Activated CD4-positive, CD25-positive, alpha-beta regulatory T cell treated with anti-CD3 and anti-CD28 coated beads, Interleukin-2, amount 50 U/mL, for 16 hours (primary cell): ENCODE results near the gene UGT1A3.
"Not testable (repeated sequence)": the region's sequence is repeated elsewhere in the genome, so short reads cannot be mapped to it uniquely, and the experiment has no call there.

Experiments used
- DNase-seq: peaks from one replicate; pipeline ENCODE4 v3.0.0-alpha.2; 2020; ENCODE audit warnings: low read depth, low spot score

UGT1A3 gene

DNA sequence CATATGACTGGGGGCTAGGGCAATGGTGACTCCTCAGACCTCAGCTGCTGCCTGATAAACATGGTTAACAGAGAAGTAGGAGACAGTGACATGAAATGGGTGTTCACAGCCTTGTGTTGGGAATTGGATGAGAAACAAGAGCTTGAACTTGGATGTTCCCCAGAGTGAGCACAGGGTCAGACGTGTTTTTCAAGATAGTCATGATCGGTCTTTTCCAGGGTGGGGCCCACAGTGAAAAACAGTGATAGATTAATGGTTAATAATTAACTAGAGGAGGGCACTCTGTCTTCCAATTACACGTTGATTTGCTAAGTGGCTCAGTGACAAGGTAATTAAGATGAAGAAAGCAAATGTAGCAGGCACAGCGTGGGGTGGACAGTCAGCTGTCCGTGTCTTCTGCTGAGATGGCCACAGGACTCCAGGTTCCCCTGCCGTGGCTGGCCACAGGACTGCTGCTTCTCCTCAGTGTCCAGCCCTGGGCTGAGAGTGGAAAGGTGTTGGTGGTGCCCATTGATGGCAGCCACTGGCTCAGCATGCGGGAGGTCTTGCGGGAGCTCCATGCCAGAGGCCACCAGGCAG is at the start of gene UGT1A3:
UGT1A3 (plus strand) TSS at position 320 of the 579 bp plus-strand sequence; CDS start at position 405, 85 bp downstream.
- no peak for DNase-seq

- DNase-seq: no peak
Measured at GRCh38 chr2:233679196-233679595, 49.6 kb upstream of the UGT1A3 start.

DNA sequence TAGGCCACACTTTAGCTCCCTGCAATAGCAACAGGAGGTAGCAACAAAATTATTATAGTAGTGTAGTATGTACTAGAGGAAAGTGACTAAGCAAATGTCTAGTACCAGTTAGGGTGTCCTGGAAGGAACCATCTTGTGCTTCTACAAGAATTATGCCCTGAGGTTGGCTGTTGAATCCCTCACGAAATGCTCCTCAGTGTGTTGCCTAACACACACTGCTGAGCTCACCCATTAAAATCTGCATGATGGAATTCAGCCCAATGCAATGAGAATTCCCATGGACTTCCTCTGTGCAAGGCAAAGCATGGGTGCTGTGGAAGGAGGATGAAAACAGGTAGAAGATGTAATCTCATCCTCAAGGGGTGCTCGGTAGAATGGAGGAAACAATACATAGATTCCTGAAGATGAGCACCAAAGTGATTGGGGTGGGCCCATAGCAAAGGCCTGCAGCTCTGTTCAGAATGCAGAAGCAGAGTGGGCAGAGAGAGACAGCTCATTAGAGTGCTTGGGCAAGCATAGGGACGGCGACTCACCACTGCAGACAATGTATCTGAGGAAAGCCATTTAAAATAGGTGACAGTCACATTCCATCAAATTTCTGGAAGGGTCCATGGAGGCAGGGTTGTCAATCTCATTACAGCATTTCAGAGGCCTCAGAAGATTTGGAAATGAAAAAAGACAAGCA is 48.3 kb upstream of the UGT1A3 start:
- no peak for DNase-seq

DNA sequence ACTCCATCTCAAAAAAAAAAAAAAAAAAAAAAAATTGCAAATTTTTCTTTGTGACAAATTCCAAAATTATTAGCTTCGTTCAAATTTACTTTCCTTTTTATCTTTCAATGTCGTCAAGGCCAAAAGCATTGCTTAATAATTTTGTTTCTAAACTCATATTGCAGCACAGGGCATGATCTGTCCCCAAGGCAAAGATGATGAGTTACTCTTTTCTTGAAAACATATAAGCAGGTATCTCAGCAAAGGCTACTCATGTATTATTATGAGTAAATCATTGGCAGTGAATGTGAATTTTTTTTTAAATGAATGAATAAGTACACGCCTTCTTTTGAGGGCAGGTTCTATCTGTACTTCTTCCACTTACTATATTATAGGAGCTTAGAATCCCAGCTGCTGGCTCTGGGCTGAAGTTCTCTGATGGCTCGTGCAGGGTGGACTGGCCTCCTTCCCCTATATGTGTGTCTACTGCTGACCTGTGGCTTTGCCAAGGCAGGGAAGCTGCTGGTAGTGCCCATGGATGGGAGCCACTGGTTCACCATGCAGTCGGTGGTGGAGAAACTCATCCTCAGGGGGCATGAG is 47.2 kb upstream of the UGT1A3 start, which contains the start of gene UGT1A7:
UGT1A7 (plus strand) TSS at position 381 of the 579 bp plus-strand sequence; CDS start at position 418, 37 bp downstream.
- no peak for DNase-seq

GRCh38 chr2:233684640-233685039 is 44.2 kb upstream of the UGT1A3 start:
- no peak for DNase-seq

DNA sequence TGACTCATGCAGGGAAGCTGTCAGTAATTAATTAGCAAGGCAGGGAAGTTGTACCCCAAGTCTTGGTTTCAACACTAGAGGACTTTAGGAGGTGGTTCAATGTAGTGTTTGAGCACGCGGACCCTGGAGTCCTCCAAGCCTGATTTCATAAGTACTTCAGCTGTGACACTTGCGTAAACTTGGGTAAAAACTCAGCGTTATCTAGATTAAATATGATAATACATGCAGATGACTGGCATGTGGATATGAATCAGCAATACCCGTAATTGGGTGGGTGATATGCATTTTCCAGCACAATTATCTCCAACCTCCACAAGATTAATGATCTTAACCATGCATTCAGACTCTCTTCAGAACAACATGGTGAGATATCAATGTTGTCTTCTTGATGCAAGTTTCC is 41.9 kb upstream of the UGT1A3 start:
- no peak for DNase-seq

DNA sequence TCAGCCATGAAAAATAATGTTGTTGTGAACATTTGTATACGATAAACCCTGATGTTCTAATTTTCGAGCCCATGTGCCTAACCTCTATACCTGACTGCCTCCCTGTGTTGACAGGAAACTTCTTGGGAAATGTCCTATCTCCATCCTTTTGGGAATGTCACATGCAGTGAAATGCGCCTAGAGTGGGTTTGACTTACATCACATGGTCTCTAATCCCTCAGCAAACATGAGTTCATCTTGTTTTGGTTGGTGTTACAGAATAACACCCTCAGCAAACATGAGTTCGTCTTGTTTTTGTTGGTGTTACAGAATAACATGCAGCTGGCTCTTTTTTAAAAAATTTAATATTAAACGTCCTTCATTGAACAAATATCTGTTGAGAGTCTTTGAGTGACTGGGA is 40.5 kb upstream of the UGT1A3 start:
- DNase-seq: no peak

- DNase-seq: no peak
Measured at GRCh38 chr2:233689031-233689430, 39.8 kb upstream of the UGT1A3 start.

GRCh38 chr2:233689501-233689900 is 39.3 kb upstream of the UGT1A3 start:
- DNase-seq: no peak

GRCh38 chr2:233690444-233690843 is 38.4 kb upstream of the UGT1A3 start:
- no peak for DNase-seq

DNA sequence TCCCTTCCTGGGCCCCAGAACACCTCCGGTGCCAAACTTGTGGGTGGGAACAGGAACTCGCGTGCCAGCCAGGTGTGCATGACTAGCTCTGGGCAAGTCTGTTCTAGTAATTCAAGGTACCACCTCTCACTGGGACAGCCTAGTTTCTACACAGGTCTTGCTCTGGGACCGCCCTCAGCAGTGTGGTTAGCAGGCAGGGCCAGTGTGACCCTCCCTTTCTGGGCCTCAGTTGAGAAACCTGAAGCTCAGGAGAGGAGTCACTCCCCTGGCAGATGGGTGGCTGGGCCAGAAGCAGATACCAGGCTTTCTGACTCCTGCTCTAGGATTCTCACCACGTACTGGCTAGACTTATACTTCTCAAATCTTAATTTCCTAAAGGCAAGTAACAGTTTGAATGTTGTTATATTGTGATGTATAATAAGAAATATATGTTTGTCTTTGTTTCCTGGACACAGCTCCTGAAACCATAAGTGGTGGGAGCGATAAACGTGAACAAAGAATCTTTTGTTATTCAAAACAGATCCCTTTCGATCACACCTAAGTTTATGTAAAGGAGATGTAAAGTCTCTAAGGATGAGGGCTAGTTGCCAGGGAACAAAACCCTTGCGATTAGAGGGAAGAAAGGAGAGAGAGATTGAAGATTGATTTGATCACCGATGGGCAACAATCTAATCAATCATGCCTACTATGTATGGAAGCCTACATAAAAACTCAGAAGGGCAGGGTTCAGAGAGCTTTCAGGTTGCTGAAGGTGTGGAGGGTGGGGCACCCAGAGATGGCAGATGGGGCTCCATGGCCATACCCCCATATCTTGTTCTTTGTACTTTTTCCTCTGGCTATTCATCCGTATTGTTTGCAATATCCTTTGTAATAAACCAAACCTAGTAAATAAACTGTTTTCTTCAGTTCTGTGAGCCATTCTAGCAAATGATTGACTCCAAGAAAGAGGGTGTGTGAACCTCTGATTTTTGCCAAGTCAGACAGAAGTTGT is 37.1 kb upstream of the UGT1A3 start:
- DNase-seq: no peak

GRCh38 chr2:233692648-233693047 is 36.2 kb upstream of the UGT1A3 start, which contains the start of gene UGT1A6:
TSS of gene UGT1A6 (plus strand) at chr2:233692890. CDS start at chr2:233693005, 115 bp downstream.
- DNase-seq: no peak

DNA sequence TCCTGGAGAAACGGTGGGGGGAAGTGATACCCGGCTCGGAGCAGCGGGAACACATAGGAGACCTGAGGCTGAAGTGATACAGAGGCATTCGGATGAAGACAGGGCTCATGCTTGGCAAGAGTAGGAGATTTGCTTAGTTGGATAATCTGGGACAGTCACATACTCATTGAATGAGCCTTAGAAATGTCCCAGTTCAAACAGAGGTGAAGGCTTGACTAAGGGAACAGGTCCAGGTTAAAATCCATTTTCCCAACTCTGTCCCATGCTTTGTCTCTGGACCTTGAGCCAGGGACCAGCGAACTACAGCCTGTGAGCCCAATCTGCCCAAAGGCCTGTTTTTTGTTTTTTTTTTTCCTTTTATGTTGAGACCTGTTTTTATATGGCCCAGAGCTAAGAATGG is 34.9 kb upstream of the UGT1A3 start:
- DNase-seq: no peak

GRCh38 chr2:233698740-233699139 is 30.1 kb upstream of the UGT1A3 start:
- no peak for DNase-seq

GRCh38 chr2:233699424-233700027 is 29.3 kb upstream of the UGT1A3 start:
- no peak for DNase-seq

DNA sequence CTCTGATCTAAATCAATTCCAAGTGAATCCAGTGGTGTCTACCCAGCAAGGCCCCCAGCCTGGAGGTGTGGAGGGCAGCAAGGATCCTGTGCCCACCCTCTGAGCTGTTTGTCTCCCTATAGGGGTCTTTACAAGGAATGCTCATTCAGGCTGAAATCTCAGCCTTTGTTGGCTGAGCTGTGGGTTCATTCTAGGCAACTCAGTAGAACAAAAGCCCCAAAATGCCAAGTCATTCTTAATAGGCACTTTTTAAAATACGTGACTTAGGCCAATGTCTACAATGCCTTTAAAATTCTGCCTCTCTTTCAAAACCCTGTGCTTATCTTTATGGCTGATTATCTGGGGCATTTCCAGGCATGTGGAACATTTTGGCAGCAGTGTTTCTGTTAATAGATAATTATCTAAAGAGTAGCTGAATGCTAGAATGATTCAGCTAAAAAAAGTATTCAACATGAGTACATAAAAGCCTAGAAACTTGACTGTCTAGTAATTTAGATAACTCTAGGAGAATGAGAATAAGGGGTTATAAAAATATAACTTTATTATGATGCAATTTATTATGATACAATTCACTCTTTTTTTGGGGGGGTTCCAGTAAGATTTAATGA is 28.7 kb upstream of the UGT1A3 start:
- DNase-seq: no peak

DNA sequence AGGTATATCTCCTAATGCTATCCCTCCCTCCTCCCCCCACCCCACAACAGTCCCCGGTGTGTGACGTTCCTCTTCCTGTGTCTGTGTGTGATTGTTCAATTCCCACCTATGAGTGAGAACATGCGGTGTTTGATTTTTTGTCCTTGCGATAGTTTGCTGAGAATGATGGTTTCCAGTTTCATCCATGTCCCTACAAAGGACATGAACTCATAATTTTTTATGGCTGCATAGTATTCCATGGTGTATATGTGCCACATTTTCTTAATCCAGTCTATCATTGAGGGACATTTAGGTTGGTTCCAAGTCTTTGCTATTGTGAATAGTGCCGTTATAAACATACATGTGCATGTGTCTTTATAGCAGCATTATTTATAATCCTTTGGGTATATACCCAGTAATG is 28.0 kb upstream of the UGT1A3 start:
- not testable (repeated sequence) for DNase-seq

- no peak for DNase-seq
Measured at GRCh38 chr2:233702238-233702637, 26.6 kb upstream of the UGT1A3 start.

DNA sequence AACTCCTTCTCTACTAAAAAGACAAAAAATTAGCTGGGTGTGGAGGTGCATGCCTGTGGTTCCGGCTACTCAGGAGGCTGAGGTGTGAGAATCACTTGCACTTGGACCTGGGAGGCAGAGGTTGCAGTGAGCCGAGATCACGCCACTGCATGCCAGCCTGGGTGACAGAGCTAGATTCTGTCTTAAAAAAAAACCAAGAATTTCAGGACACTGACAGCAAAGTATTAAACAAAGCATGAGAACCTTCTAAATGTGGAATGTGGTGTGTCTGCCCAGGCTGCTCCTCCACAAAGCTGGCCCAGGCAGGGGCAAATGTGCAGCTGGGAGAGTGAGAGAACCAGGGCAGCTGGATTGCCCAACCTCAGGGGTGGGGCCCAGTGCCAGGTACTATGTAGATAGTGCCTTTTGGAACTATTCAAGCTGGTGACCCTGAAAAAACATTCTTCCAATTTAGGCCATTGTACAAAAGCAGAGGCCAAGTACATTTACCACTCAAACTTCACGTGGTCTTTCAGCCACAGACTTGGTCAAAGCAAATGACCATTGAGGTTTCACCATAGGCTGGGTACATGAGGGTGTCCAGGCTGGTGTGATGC is 22.8 kb upstream of the UGT1A3 start:
- DNase-seq: no peak

- no peak for DNase-seq
Measured at GRCh38 chr2:233706720-233707119, 22.1 kb upstream of the UGT1A3 start.
